ENCODE data around the gene PPIF.

The PPIF gene

DNA sequence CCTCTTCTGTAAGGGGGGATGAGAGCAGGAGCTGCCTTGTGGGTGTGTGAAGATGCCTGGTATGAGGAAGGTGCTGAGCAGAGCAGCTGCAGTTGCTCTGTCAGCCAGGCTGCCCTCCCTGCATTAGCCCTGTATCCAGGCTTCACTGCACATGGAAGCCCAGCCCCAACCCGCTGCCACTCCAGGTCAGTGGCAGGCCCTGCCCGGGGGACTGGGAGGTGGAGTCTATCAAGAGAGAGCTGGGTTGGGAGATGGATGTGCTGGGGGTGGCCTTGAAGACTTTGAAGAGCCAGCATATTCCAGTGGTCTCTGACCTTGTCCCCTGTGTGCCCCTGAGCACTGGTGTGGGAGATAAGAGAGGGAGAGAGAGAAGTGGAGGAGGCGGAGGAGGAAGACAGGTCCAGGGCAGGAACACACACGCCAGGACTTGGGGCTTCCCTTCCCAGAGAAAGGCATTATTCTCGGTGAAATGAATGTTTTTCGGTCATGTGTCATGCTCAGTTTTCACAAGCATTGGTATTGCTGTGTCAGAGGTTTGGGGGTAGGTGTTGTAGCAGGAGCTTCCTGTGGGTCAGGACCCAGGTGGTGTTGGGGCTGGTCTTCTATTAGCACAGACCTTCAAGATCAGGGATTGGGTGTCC, 2.6 kb downstream of the PPIF start:
- no peak for DNase-seq

DNA sequence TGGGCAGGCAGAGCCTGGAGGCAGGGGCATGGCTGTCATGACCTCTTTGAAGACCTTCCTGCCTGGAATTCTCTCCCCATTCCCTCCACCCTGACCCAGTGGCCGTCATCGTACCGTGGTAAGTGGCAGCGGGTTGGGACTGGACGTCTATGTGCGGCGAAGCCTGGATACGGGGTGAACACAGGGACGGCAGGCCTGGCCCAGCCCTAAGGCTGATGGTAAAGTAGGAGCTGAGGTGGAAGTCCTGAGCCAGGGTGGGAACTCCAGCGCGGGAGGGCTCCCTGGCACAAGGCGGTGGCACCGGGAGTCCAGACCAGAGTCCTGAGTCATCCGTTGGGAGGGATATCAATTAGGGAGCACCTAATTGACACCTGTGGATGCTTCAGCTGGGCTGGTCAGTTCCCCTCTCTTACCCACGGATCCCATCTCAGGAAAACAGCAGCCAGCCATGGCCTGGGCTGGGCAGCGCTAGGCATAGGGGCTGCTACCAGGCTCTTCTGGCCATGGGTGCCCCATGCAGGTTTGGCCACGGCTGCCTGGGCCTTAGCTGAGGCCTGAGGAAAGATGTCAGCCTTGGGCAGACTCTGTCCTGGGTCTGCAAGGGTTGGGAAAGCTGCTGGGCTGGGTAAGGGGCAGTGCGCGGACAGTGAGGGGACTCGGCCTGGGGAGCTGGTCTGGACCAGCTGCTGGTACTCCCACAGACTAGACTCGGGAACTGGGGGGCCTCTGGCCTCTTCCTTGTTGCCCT, 3.3 kb downstream of the PPIF start:
- no peak for DNase-seq

DNA sequence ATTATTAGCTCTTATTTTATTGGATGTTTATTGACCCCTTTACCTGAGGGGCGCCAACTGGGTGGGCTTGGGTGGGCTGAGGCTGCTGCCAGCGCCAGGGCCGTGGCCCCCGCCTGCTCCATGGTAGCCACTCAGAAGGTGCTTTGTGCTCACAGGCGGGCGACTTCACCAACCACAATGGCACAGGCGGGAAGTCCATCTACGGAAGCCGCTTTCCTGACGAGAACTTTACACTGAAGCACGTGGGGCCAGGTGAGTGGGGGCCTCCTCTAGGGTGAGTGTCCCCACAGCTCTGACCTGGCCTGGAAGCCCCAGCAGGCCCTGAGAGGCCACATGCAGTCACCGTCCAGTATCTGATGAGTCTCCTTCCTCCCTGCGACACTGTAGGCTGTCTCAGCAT, 4.1 kb downstream of the PPIF start:
- DNase-seq: no peak

DNA sequence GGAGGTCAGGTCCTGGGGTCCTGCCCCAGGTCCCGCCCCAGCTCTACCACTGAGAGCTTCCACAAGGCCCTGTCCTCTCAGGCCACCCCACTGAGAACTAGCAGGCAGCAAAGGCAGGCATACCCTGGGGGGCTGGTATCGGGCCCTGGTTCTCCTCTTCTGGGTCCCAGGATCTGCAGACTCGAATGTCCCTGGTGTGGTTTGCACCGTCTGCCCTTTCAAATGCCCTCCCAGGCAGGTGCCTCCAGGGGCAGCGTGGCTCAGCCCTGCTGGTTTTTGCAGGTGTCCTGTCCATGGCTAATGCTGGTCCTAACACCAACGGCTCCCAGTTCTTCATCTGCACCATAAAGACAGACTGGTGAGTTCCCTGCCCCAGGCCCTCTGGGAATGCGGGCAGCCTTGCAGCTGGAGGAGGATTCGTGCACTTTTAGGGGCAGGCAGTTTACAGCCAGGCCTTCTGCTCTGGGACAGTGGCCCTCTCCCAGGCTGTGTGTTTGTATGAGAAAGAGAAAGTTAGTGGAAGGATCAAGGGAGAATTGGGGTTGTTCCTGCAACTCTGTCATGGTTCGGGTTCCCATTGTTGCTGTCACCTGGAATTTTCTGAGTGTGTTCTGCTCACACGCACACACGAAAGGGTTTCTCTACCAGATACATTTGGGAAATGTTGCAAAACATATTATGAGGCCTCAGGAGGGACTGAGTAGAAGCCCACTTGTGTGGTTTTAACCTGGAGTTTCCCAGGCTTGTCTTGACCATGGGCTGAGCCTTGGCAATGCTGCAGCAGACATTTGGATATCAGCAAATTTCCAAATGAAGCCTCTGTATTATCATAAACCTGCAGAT, 5.0 kb downstream of the PPIF start:
- no peak for DNase-seq

DNA sequence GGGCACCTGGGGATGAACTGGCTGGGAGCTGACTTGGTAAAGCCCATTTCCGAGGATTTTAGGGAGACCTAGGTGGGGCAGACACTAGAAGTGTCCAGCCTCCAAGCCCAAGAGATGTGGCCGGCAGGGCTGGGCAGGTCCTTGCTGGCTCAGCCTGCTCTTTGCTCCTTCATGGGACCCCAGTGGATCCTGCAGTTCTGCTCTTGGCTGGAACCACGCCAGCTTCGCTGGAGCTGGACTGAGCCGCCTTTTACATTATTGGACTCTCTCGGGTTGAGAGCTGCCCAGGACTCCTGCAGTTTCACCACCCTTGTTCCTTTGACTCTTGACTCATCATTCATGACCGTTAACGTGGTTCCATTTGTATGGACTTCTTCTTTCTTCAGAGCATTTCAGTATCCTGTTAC, 5.7 kb downstream of the PPIF start:
- DNase-seq: no peak

DNA sequence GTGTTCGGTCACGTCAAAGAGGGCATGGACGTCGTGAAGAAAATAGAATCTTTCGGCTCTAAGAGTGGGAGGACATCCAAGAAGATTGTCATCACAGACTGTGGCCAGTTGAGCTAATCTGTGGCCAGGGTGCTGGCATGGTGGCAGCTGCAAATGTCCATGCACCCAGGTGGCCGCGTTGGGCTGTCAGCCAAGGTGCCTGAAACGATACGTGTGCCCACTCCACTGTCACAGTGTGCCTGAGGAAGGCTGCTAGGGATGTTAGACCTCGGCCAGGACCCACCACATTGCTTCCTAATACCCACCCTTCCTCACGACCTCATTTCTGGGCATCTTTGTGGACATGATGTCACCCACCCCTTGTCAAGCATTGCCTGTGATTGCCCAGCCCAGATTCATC, 6.5 kb downstream of the PPIF start:
- no peak for DNase-seq

DNA sequence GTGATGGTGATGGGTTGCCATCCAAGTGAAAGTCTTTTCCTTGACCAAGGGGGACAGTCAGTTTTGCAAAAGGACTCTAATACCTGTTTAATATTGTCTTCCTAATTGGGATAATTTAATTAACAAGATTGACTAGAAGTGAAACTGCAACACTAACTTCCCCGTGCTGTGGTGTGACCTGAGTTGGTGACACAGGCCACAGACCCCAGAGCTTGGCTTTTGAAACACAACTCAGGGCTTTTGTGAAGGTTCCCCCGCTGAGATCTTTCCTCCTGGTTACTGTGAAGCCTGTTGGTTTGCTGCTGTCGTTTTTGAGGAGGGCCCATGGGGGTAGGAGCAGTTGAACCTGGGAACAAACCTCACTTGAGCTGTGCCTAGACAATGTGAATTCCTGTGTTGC, 6.9 kb downstream of the PPIF start:
- DNase-seq: no peak

DNA sequence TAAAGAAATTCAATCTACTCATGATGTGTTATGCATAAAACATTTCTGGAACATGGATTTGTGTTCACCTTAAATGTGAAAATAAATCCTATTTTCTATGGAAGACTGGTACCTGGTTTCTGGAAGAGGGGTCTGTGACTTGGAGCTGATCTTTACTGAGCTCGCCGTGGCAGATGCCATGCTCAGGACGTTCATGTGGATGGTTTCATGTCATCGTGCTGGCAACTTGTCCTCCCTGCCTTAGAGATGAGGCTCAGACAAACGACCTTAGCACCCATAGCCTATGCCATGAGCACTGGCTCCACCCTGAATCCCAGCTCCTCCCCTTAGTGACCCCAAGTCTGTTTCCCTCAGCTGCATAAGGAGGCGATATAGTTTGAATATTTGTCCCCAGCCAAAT, 7.3 kb downstream of the PPIF start:
- DNase-seq: no peak

DNA sequence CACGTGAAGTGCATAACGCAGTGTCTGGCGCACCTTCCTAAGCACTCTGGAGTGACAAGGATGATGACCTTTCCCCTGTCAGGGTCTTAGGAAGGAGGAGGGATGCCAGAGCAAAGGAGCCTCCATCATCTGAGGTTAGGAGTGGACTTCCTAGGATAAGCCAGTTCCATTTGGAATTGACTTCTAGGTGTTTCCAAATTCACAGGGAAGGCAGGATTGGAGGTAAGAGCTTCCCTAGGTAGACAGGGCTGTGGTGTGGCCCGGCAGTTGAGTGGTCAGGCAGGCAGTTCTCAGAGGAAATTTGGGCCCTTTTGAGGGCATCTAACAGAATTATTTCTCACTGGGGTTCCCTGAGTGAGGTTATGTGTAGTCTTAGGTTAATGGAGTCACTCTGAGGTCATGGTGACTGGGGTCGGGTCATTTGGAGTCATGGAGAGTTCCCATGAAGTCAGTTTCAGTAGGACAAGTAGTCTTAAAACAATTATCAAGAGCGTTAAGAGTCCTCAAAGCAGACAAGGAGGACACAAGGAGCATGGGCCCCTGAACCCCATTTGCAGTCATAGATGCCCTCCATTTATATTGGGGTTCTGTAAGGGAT, 8.2 kb downstream of the PPIF start:
- no peak for DNase-seq

DNA sequence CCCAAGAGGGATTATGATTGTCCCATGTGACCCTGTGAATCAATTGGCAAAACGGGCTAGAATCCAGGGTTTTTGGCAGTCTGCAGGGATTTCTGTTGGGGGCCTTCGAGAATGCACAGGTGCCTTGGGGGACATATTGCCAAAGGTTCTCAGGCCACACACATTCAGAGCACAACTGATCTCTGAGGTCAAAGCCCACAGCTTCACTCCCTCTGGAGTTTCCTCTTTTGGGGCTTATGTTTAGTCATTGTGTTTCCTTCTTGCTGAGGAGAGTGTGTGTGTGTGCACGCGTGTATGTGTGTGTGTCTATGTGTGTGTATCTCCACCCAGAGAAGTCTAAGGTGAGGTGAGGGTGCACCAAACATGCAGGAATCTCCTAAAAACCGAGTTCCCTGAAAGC, 8.8 kb downstream of the PPIF start:
- no peak for DNase-seq

DNA sequence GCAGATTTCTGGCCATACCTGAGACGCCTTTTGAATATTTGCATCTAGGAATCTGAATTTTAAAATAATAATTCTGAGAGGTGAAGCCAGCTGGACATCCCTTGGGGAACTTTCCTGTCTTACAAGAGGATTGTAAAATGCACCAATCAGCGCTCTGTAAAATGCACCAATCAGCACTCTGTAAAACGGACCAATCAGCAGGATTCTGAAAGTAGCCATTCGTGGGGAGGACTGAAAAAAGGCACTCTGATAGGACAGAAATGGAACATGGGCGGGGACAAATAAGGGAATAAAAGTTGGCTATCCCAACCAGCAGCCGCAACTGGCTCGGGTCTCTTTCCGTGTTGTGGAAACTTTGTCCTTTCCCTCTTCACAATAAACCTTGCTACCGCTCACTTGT, 9.9 kb downstream of the PPIF start:
- no peak for DNase-seq

DNA sequence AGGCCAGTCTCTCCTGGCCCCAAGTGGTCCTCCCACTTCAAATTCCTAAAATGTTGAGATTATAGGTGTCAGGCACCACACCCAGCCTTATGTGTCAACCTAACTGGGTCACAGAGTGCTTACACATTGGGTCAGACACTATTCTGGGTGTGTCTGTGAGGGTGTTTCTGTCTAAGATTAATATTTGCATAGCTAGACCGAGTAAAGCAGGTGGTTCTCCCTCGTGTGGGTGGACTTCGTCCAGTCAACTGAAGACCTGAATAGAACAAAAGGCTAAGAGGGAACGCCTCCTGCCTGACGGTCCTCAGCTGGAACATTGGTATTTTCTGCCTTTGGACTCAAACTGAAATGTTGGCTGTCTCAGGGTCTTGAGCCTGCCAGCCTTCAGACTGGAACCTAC, 11.5 kb downstream of the PPIF start:
- DNase-seq: no peak

DNA sequence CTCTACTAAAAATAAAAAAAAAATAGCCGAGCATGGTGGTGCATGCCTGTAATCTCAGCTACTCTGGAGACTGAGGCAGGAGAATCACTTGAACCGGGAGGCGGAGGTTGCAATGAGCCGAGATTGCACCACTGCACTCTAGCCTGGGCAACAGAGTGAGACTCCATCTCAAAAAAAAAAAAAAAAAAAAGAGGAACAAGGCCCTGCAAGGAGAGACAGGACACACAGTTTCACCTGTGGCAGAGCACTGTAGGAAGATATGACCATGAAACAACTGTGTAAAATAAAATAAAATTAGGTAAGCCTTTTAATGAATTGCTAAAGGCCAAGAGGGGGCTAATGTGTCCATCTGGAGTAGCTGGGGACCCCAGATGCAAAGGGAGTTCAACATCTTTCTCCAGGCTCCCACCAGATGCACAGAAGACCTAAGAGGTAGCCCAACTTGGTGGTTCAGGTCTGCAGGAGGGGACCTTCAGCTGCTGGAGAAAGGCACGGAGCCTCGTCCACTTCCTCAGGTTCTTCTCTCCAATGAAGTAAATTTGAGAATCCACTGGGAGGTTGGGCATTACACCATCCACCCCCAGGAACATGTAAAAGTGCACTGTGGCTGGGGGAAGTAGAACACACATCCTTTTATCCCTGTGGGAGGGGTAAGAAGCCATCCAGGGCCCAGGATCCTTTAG, 12.7 kb downstream of the PPIF start:
- DNase-seq: no peak

DNA sequence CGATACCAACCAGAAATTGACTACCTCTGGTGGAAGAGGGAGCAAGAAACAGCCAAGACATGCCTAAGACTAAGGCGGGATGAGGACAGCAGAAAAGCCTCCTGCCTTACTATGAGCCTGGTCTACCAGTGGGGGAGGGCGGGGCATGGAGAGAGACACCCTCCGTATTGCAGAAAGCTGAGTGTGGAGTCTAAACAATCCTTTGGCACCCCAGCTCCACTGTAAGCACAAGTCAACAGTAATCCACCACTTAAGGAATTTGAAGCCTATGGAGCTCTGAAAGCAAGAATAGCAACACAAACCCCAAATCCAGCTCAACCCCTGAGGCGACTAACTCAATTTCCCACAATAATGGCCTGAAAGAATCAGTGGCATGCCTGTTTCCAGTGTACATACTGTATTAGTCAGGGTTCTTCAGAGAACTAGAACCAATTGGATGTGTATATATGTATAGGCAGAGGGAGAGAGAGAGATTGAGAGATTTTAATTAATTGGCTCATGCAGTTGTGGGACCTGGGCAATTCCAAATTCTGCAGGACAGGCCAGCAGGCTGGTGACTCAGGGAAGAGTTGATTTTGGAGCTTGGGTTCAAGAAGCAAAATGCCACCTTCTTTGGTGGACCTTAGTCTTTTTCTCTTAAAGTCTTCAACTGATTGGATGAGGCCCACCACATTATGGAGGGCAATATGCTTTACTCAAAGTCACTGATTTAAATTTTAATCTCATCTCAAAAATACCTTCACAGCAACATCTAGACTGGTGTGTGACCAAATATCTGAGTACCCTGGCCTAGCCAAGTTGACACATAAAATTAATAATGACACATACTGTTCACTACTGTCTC, 13.5 kb downstream of the PPIF start:
- no peak for DNase-seq

DNA sequence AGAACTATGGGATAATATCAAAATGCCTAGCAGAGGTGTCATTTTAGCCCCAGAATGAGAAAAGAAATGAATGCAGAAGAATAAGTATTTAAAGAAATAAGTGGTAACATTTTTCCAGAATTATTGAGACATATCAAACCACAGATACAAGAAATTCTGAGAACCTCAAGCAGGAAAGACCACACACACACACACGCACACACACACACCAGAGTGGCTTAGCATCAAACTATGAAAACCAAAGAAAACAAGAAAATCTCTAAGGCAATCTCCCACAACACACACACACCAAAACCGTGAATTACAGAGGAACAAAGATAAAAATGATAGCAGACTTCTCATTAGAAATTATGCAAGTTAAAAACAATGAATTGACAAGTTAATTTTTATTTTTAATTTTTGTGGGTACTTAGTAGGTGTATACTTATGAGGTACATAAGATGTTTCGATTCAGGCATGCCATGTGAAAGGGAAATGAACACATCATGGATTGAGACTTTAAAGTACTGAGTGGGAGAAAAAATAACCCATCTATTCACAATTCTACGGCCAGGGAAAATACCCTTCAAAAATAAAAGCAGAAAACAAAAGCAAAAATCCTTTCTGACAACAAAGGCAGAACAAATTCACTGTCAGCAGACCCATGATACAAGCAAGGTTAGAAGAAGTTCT, 14.6 kb downstream of the PPIF start:
- no peak for DNase-seq

DNA sequence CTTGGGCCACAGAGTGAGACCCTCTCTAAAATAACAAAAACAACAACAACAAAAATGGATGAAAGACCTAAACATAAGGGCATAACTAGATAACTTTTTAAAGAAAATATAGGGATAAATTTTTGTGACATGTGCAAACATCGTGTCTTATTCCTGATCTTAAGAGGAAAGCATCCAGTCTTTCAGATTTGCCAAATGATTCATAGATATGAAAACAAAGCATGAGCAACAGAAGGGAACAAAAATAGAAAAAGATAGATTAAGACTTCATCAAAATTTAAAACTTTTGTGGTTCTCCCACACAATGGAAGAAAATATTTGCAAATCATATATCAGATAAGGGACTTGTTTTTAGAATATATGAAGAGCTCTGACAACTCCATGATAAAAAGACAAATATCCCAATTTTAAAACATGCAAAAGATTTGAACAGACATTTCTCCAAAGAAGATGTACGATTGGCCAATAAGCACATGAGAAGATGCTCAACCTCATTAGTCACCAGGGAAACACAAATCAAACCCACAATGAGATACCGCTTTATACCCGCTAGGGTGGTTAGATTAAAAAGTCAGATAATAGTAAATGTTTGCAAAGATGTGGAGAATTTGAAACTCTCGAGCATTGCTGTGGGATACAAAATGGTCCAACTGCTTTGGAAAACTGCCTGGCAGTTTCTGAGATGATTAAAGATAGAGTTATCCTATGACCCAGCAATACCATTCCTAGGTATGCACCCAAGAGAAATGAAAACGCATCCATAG, 20.3 kb downstream of the PPIF start:
- no peak for DNase-seq

DNA sequence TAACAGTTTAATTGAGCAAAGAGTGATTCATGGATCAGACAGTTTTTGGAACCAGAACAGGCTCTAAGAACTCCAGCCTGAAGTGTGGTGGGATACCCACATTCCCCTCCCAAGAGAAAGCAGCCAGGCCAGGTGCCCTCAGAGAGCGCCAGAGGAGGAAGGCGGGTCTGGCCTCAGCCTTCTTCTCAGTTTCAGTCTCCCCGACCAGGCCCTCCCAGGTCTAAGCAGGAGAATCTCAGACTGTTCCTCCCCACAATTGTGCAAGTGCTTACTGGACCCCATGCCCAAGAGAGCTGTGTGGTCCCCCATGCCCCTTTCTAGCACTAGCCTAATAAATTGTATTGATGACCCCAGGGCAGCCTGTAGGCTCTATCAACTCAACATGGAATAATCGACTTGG, 25.6 kb downstream of the PPIF start:
- no peak for DNase-seq

DNA sequence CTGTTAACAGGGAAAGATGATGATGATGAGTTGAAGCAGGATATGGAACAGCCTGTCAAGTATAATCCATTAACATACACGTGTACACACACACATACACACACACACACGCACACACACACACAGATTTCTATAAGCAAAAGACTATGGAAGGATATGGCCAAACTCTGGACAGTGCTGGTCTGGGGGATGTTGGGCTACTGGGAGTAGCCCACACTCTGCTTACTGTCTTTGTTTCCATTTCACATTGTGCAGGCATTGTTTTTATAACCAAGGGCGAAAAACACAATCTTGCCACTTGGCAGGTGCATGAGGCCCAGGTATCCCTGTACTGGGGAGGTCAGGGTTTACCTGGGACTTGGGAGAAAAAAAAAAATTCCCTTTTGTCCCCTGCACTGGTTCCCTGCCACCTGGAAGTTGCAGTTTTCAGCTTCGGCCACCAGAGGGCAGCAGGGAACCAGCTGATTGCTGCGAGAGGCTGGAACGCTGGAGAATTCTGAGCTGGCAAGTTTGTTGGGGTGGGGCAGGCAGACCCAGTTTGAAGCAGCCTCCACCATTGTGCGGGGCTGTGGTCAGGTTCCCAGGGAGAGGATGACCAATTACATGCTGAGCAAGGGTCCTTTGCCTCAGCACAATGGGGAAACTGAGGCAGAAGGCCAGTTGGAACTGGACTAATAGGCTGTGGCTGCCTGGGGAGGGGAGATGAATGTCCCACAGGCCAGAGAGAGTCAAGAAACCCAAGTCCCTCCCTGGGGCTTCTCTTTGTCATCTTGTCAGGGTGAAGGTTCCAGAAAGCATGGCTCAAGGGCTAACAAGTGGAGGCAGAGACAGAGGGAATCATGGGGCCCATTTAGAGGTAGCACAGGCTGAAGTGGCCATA, 27.3 kb downstream of the PPIF start:
- DNase-seq: peak; percentile 64 to 74

DNA sequence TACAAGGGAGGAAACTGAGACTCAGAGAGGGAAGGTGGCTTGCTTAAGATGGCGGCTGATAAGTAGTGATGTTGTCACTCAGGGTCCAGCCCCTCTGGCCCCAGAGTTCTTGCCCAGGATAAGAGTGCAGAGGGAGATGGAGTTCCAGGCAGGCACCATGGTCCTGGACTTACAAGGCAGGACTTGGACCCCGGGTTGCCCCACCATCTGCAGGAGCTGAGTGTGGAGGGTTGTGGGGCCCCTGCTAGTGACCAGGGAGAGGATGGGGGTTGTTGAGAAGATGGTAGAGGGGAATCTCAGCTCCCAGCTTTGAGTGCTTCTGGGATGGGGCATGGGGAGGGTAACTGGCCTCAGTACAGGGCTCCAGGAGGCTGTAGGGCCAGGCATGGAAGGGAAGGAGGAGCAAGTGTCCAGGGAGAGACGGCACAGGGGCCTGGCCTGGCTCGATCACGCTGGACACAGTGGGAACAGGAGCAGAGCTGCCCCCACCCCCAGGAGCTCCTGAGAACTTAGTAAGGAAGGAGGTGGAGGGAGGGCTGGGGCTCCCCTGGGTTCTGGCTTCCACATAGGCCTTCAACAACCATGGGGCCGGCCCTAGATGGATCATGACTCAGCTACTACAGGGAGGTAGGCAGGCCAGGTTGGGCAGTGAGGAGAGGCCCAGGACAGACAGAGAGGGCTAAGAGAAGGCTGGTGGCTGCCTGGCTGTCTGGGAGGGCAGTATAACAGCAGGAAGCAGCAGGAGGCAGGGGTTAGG, 28.2 kb downstream of the PPIF start:
- DNase-seq: no peak

Data from stimulated activated CD4-positive, alpha-beta T cell treated with anti-CD3 and anti-CD28 coated beads, Interleukin-4, amount 100 ng/mL, for 4 hours (primary cell).